Activated CD8-positive, alpha-beta memory T cell treated with anti-CD3 and anti-CD28 coated beads, Interleukin-2, amount 50 U/mL, for 4 hours (primary cell): ENCODE results near the gene SDK2.

Experiments used
- DNase-seq: peaks from one replicate; pipeline ENCODE4 v3.0.0-alpha.2; 2020

Gene SDK2

DNA sequence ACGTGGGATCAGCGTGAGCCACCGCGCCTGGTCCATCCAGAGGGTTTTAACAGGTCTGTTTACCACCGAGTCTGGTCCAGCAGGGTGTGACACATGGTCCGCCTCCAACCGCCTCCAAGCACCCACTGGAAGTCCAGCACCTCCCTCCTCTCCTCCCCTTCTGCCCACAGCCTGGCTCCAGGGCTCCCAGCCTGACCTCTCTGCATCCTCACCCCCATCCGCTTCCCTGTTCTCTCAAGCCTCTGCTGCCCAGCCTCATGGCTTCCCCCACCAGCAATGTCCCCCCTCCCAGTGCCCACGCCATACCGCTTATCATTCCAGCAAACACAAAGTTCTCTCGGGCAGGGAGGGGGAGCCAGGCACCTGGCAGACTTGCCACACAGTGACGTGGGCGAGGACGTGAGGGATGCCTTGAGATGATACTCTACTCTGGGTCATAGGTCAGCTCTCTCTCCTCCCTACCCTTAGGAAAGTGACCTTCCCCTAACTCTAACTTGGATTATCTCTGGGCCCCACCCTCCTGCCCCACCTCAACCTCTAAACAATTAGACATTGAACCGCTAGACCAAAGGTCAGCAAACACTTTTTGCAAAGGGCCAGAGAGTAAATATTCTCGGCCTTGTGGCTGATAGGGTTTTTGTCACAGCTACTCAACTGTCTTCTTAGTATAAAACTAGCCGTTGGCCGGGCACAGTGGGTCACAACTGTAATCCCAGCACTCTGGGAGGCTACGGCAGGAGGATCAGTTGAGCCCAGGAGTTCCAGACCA lies 355.5 kb downstream of the SDK2 start:
- no peak for DNase-seq

DNA sequence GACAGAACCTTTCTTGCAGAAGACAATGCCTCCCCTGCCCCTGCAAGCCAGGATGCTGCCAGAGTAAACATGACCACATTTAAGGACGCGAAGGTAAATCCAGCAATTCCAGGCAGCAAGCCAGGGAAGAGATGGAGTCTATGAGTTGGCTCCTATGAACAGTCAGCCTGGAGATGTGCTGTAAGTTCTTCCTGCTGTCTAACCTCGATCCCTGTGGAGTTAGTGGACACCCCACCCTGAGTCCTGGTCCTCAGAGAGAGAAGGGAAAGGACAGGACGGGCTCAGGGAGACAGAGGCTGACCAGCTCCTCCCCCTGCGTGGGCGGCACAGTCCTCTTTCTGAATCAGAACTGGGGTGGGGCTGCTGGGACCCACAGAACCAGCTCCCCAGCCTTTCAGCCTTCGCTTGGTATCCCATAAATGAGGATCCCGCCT lies 357.4 kb downstream of the SDK2 start:
- no peak for DNase-seq

- DNase-seq = no peak
Observed at GRCh38 chr17:73285916-73286862, 358.1 kb downstream of the SDK2 start.

- DNase-seq = no peak
Observed at GRCh38 chr17:73285603-73285908, 358.7 kb downstream of the SDK2 start.

DNA sequence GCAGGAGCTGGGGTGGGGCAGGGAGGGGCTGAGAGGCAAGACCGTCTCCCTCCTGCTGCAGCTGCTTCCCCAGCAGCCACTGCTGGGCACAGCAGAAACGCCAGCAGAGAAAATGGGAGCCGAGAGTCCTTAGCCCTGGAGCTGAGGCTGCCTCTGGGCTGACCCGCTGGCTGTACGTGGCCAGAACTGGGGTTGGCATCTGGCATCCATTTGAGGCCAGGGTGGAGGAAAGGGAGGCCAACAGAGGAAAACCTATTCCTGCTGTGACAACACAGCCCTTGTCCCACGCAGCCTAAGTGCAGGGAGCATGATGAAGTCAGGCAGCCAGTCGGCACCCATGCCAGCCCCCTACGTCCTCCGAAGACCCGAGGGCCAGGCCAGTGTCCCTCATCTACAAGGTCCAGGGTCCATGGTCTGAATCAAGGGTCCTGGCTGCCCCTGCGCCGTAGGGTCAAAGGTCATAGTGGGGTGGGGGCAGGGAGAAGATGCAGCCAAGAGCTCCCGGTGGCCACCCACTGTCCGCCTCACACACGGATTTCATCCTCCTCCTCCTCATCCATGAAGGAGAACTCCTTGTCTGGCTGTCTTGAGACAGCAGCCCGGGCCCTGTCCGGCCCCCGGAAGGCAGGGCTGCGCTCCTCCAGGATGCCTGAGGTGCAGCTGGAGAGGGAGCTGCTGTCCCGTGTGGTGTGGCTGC lies 359.2 kb downstream of the SDK2 start:
- DNase-seq = no peak
